Mesenchymal stem cell (in vitro differentiated cells and primary cell): ENCODE measurements around the gene SMTN.

Experiments
- DNase-seq: peaks from one replicate; pipeline ENCODE4 v3.0.0-alpha.2; 2013
- H2AFZ ChIP-seq: one replicate; pipeline ENCODE4 v1.6.1; 2013; ENCODE audit warnings: low read depth, mild to moderate bottlenecking, control low read depth, inconsistent platforms, low read length, moderate library complexity
- H2AK5ac ChIP-seq: 2 replicates; pipeline ENCODE4 v1.6.1; 2013; ENCODE audit warnings: low read length, moderate library complexity, mild to moderate bottlenecking, inconsistent platforms; ENCODE audit not compliant: severe bottlenecking
- H2BK120ac ChIP-seq: one replicate; pipeline ENCODE4 v1.6.1; 2013; ENCODE audit warnings: low read depth, mild to moderate bottlenecking, inconsistent platforms, low read length, moderate library complexity
- H2BK12ac ChIP-seq, 2 experiments: one replicate each; pipeline ENCODE4 v1.6.1; 2013; ENCODE audit warnings: inconsistent platforms in 2 of 2, low read length in 2 of 2, mild to moderate bottlenecking in 2 of 2, moderate library complexity in 2 of 2, control low read depth in 1 of 2
- H2BK15ac ChIP-seq: one replicate; pipeline ENCODE4 v1.6.1; 2013; ENCODE audit warnings: mild to moderate bottlenecking, low read depth, inconsistent platforms; ENCODE audit not compliant: poor library complexity, severe bottlenecking
- H2BK5ac ChIP-seq: 2 replicates; pipeline ENCODE4 v1.6.1; 2013; ENCODE audit warnings: low read depth, mild to moderate bottlenecking, low read length, control low read depth, inconsistent platforms; ENCODE audit not compliant: poor library complexity, severe bottlenecking
- H3K14ac ChIP-seq, 2 experiments: one replicate each; pipeline ENCODE4 v1.6.1; 2013; ENCODE audit warnings: inconsistent platforms in 2 of 2, low read length in 2 of 2, control low read depth in 1 of 2, mild to moderate bottlenecking in 1 of 2, moderate library complexity in 1 of 2
- H3K18ac ChIP-seq, 2 experiments: one replicate each; pipeline ENCODE4 v1.6.1; 2013; ENCODE audit warnings: inconsistent platforms in 2 of 2, low read length in 2 of 2, control low read depth in 1 of 2, low read depth in 1 of 2, mild to moderate bottlenecking in 1 of 2
- H3K23ac ChIP-seq, 2 experiments: one replicate each; pipeline ENCODE4 v1.6.1; 2013; ENCODE audit warnings: inconsistent platforms in 2 of 2, low read length in 2 of 2, mild to moderate bottlenecking in 2 of 2, moderate library complexity in 2 of 2, control low read depth in 1 of 2
- H3K27ac ChIP-seq: 2 replicates; pipeline ENCODE4 v1.5.1; 2013; ENCODE audit warnings: mild to moderate bottlenecking, moderate library complexity, low read length, control low read depth, inconsistent platforms; ENCODE audit not compliant: poor library complexity, severe bottlenecking
- H3K27me3 ChIP-seq, 2 experiments: 2 replicates each; pipeline versions ENCODE4 v1.6.1 to v1.7.0; 2013; ENCODE audit warnings: low read length in 2 of 2, mild to moderate bottlenecking in 2 of 2, moderate library complexity in 2 of 2, control low read depth in 1 of 2, inconsistent platforms in 1 of 2; ENCODE audit not compliant: control insufficient read depth in 1 of 2, insufficient read depth in 1 of 2
- H3K36me3 ChIP-seq, 2 experiments: 2 replicates each; pipeline versions ENCODE4 v1.6.1 to v1.7.0; 2013; ENCODE audit warnings: low read length in 2 of 2, control low read depth in 1 of 2, inconsistent platforms in 1 of 2, low read depth in 1 of 2, mild to moderate bottlenecking in 1 of 2; ENCODE audit not compliant: insufficient read depth in 2 of 2, control insufficient read depth in 1 of 2
- H3K4ac ChIP-seq, 2 experiments: one replicate each; pipeline ENCODE4 v1.6.1; 2013; ENCODE audit warnings: inconsistent platforms in 2 of 2, low read length in 2 of 2, mild to moderate bottlenecking in 2 of 2, moderate library complexity in 2 of 2, control low read depth in 1 of 2, low read depth in 1 of 2
- H3K4me1 ChIP-seq: 2 replicates; pipeline ENCODE4 v1.6.1; 2013; ENCODE audit warnings: low read depth, low read length, control low read depth; ENCODE audit not compliant: control insufficient read depth, insufficient read depth
- H3K4me2 ChIP-seq: 2 replicates; pipeline ENCODE4 v1.6.1; 2013; ENCODE audit warnings: low read length, mild to moderate bottlenecking, inconsistent platforms; ENCODE audit not compliant: poor library complexity, severe bottlenecking
- H3K4me3 ChIP-seq, 2 experiments: 2 replicates each; pipeline versions ENCODE4 v1.5.1 to v1.7.0; 2013; ENCODE audit warnings: low read length in 2 of 2, mild to moderate bottlenecking in 2 of 2, control low read depth in 1 of 2, low read depth in 1 of 2; ENCODE audit not compliant: insufficient read depth in 1 of 2
- H3K79me1 ChIP-seq: replicated peaks from 2 replicates; pipeline ENCODE4 v1.6.1; 2013; ENCODE audit warnings: mild to moderate bottlenecking, control low read depth, low read length, inconsistent platforms; ENCODE audit not compliant: poor library complexity, severe bottlenecking
- H3K9ac ChIP-seq: 2 replicates; pipeline ENCODE4 v1.7.0; 2013; ENCODE audit warnings: mild to moderate bottlenecking, low read length, moderate library complexity
- H3K9me3 ChIP-seq: 2 replicates; pipeline ENCODE4 v1.7.0; 2013; ENCODE audit warnings: mild to moderate bottlenecking, low read length; ENCODE audit not compliant: control insufficient read depth
- H4K8ac ChIP-seq: one replicate; pipeline ENCODE4 v1.6.1; 2013; ENCODE audit warnings: inconsistent platforms, mild to moderate bottlenecking, low read length, moderate library complexity
- H4K91ac ChIP-seq: one replicate; pipeline ENCODE4 v1.6.1; 2013; ENCODE audit warnings: mild to moderate bottlenecking, low read length, inconsistent platforms
- WGBS: methylation state at CpG from one replicate; pipeline ENCODE4 v1.1.7; 2013; ENCODE audit warnings: mixed read lengths; 5-methylcytosine and 5-hydroxymethylcytosine counted together

The SMTN gene

GRCh38 chr22:31079095-31079642 is 1.9 kb upstream of the SMTN start:
- Histone ChIP-seq H2BK12ac (peak overlapping the region; percentile 1 to 67), H3K4me3 (no peak overlapping the region), H3K27me3 (no peaks in the 10 kb centered on the region), H3K23ac (no peak overlapping the region), H3K4ac (no peak overlapping the region), H3K36me3 (peaks cover 6 to 8% of the 10 kb centered on the region in 2 experiments), H3K79me1 (peaks cover 2% of the 10 kb centered on the region), H2BK5ac (no peak overlapping the region), H2AK5ac (no peak overlapping the region), H3K18ac (peak overlapping the region in 1 of 2 experiments; percentile 11), H2AFZ (no peak overlapping the region), H4K8ac (no peak overlapping the region), H3K4me2 (no peak overlapping the region), H2BK120ac (no peak overlapping the region), H2BK15ac (no peak overlapping the region), H3K14ac (peak overlapping the region in 1 of 2 experiments; percentile 36), H3K9me3 (no peaks in the 10 kb centered on the region), H3K9ac (no peak overlapping the region), H3K4me1 (peaks cover 30% of the 10 kb centered on the region), H3K27ac (no peak overlapping the region), H4K91ac (no peak overlapping the region)
- no peak for DNase-seq
- 66% methylated on average over 10 of the region's 12 CpGs for WGBS

GRCh38 chr22:31080164-31080847 is 812 bp upstream of the SMTN start:
- Histone ChIP-seq H3K36me3 (peaks cover 8 to 11% of the 10 kb centered on the region in 2 experiments), H3K23ac (no peak overlapping the region), H4K91ac (peak overlapping the region; percentile 76), H3K27me3 (no peaks in the 10 kb centered on the region), H2BK15ac (no peak overlapping the region), H3K9ac (peak overlapping the region; percentile 95), H2AFZ (peak overlapping the region; percentile 3), H2BK120ac (no peak overlapping the region), H2BK5ac (no peak overlapping the region), H3K4me1 (peaks cover 35% of the 10 kb centered on the region), H4K8ac (peak overlapping the region; percentile 86), H2BK12ac (peak overlapping the region in 1 of 2 experiments; percentile 7), H3K18ac (peak overlapping the region; percentile 54 to 97), H3K79me1 (peaks cover 2% of the 10 kb centered on the region), H3K4me3 (peak overlapping the region; percentile 68 to 94), H2AK5ac (no peak overlapping the region), H3K9me3 (no peaks in the 10 kb centered on the region), H3K4ac (peak overlapping the region in 1 of 2 experiments; percentile 22), H3K14ac (no peak overlapping the region), H3K27ac (no peak overlapping the region), H3K4me2 (peak overlapping the region; percentile 81)
- DNase-seq: no peak
- WGBS: 8% methylated on average over 4 of the region's 5 CpGs

- peak overlapping the region; percentile 61 for H3K4me2 ChIP-seq
- H3K4me3 ChIP-seq: peak overlapping the region; percentile 83 to 94
- peak overlapping the region; percentile 8 to 43 for H3K4ac ChIP-seq
- H2AFZ ChIP-seq: no peak overlapping the region
- H2BK12ac ChIP-seq: no peak overlapping the region
- no peak overlapping the region for H2BK120ac ChIP-seq
- H3K4me1 ChIP-seq: peaks cover 48% of the 10 kb centered on the region
- no peaks in the 10 kb centered on the region for H3K9me3 ChIP-seq
- H4K91ac ChIP-seq: peak overlapping the region; percentile 41
- peak; percentile 46 for DNase-seq
- peak overlapping the region in 1 of 2 experiments; percentile 58 for H3K18ac ChIP-seq
- H3K36me3 ChIP-seq: peaks cover 17 to 25% of the 10 kb centered on the region in 2 experiments
- peak overlapping the region; percentile 95 for H3K9ac ChIP-seq
- peak overlapping the region in 1 of 2 experiments; percentile 1 for H3K14ac ChIP-seq
- peak overlapping the region in 1 of 2 experiments; percentile 2 for H3K23ac ChIP-seq
- no peaks in the 10 kb centered on the region for H3K27me3 ChIP-seq
- H4K8ac ChIP-seq: peak overlapping the region; percentile 42
- H2BK5ac ChIP-seq: no peak overlapping the region
- peak overlapping the region; percentile 14 for H2AK5ac ChIP-seq
- H3K79me1 ChIP-seq: peaks cover 4% of the 10 kb centered on the region
- peak overlapping the region; percentile 74 for H3K27ac ChIP-seq
- 75% methylated on average over 4 of the region's 6 CpGs for WGBS
- H2BK15ac ChIP-seq: no peak overlapping the region
Measured at GRCh38 chr22:31081963-31082605, 966 bp downstream of the SMTN start.
